GM23338 (cell line): ENCODE measurements around the gene ALOX15.

ENCODE experiments used
- CREB1 ChIP-seq: fragments of 250-450 bp; sonication (Bioruptor Pico); IDR thresholded peaks from 2 replicates; pipeline ENCODE4 v1.5.0; 2020; ENCODE audit warnings: low read depth, mild to moderate bottlenecking, moderate library complexity
- EZH2 ChIP-seq: fragments of 200-600 bp; sonication (generic); IDR thresholded peaks from one replicate; pipeline ENCODE4 v1.8.0; 2017; ENCODE audit warnings: antibody characterized with exemption, mild to moderate bottlenecking, low read depth; ENCODE audit not compliant: unreplicated experiment
- EZH2phosphoT487 ChIP-seq: fragments of 200-600 bp; sonication (generic); IDR thresholded peaks from one replicate; pipeline ENCODE4 v1.8.1; 2018; ENCODE audit warnings: antibody characterized with exemption; ENCODE audit not compliant: unreplicated experiment
- TF ChIP-seq, protein P1 (sequence below), 2 experiments: fragments of 200-600 bp in 1 of 2; sonication (generic) in 1 of 2; conservative IDR thresholded peaks; 2 replicates each; pipeline versions ENCODE4 v1.5.1 to v1.6.1; 2016 to 2017; ENCODE audit warnings: antibody characterized with exemption in 2 of 2, low read depth in 2 of 2, mild to moderate bottlenecking in 2 of 2, moderate library complexity in 1 of 2
- TF ChIP-seq, protein P2 (sequence below): IDR thresholded peaks from one replicate; pipeline ENCODE4 v1.6.1; 2018; ENCODE audit warnings: antibody characterized with exemption; ENCODE audit not compliant: unreplicated experiment

DNA sequence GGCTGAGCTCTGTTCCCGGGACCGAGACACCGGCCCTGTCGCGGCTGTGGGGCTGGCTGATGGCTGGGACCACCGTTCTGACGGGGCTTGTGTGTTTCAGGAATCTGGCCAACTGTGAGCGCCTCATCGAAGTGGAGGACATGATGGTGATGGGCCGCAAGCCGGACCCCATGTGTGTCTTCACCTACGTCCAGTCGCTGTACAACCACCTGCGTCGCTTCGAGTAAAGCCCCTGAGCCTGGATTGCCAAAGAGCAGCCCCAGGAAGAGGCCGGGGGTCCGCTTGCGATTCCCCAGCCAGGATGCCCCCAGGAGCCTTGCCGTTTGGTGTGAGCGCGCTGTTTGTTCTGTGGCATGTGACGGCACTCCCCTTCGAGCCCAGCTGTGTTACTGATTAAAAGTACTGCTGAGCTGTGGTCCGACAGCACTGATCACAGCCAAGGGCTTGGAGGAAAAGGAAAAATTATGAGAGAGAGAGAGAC is 34.2 kb downstream of the ALOX15 start:
- TF ChIP-seq EZH2phosphoT487 (no peak), EZH2 (no peak), CREB1 (CRISPR knock-in tag) (no peak)
- TF ChIP-seq, protein P1, sequence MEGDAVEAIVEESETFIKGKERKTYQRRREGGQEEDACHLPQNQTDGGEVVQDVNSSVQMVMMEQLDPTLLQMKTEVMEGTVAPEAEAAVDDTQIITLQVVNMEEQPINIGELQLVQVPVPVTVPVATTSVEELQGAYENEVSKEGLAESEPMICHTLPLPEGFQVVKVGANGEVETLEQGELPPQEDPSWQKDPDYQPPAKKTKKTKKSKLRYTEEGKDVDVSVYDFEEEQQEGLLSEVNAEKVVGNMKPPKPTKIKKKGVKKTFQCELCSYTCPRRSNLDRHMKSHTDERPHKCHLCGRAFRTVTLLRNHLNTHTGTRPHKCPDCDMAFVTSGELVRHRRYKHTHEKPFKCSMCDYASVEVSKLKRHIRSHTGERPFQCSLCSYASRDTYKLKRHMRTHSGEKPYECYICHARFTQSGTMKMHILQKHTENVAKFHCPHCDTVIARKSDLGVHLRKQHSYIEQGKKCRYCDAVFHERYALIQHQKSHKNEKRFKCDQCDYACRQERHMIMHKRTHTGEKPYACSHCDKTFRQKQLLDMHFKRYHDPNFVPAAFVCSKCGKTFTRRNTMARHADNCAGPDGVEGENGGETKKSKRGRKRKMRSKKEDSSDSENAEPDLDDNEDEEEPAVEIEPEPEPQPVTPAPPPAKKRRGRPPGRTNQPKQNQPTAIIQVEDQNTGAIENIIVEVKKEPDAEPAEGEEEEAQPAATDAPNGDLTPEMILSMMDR (conservative IDR thresholded peaks at IDR 0.05; ENCODE audit: low read depth in 2 of 2), result no peak
- TF ChIP-seq, protein P2, sequence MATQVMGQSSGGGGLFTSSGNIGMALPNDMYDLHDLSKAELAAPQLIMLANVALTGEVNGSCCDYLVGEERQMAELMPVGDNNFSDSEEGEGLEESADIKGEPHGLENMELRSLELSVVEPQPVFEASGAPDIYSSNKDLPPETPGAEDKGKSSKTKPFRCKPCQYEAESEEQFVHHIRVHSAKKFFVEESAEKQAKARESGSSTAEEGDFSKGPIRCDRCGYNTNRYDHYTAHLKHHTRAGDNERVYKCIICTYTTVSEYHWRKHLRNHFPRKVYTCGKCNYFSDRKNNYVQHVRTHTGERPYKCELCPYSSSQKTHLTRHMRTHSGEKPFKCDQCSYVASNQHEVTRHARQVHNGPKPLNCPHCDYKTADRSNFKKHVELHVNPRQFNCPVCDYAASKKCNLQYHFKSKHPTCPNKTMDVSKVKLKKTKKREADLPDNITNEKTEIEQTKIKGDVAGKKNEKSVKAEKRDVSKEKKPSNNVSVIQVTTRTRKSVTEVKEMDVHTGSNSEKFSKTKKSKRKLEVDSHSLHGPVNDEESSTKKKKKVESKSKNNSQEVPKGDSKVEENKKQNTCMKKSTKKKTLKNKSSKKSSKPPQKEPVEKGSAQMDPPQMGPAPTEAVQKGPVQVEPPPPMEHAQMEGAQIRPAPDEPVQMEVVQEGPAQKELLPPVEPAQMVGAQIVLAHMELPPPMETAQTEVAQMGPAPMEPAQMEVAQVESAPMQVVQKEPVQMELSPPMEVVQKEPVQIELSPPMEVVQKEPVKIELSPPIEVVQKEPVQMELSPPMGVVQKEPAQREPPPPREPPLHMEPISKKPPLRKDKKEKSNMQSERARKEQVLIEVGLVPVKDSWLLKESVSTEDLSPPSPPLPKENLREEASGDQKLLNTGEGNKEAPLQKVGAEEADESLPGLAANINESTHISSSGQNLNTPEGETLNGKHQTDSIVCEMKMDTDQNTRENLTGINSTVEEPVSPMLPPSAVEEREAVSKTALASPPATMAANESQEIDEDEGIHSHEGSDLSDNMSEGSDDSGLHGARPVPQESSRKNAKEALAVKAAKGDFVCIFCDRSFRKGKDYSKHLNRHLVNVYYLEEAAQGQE, result no peak
